Mesenchymal stem cell (in vitro differentiated cells and primary cell): Measurements from ENCODE around the gene GPR42.

Experiments
- DNase-seq: peaks from one replicate; pipeline ENCODE4 v3.0.0-alpha.2; 2013
- H2AFZ ChIP-seq: one replicate; pipeline ENCODE4 v1.6.1; 2013; ENCODE audit warnings: low read depth, mild to moderate bottlenecking, control low read depth, inconsistent platforms, low read length, moderate library complexity
- H2AK5ac ChIP-seq: 2 replicates; pipeline ENCODE4 v1.6.1; 2013; ENCODE audit warnings: low read length, moderate library complexity, mild to moderate bottlenecking, inconsistent platforms; ENCODE audit not compliant: severe bottlenecking
- H2BK120ac ChIP-seq: one replicate; pipeline ENCODE4 v1.6.1; 2013; ENCODE audit warnings: low read depth, mild to moderate bottlenecking, inconsistent platforms, low read length, moderate library complexity
- H2BK12ac ChIP-seq, 2 experiments: one replicate each; pipeline ENCODE4 v1.6.1; 2013; ENCODE audit warnings: inconsistent platforms in 2 of 2, low read length in 2 of 2, mild to moderate bottlenecking in 2 of 2, moderate library complexity in 2 of 2, control low read depth in 1 of 2
- H2BK15ac ChIP-seq: one replicate; pipeline ENCODE4 v1.6.1; 2013; ENCODE audit warnings: mild to moderate bottlenecking, low read depth, inconsistent platforms; ENCODE audit not compliant: poor library complexity, severe bottlenecking
- H2BK5ac ChIP-seq: 2 replicates; pipeline ENCODE4 v1.6.1; 2013; ENCODE audit warnings: low read depth, mild to moderate bottlenecking, low read length, control low read depth, inconsistent platforms; ENCODE audit not compliant: poor library complexity, severe bottlenecking
- H3K14ac ChIP-seq, 2 experiments: one replicate each; pipeline ENCODE4 v1.6.1; 2013; ENCODE audit warnings: inconsistent platforms in 2 of 2, low read length in 2 of 2, control low read depth in 1 of 2, mild to moderate bottlenecking in 1 of 2, moderate library complexity in 1 of 2
- H3K18ac ChIP-seq, 2 experiments: one replicate each; pipeline ENCODE4 v1.6.1; 2013; ENCODE audit warnings: inconsistent platforms in 2 of 2, low read length in 2 of 2, control low read depth in 1 of 2, low read depth in 1 of 2, mild to moderate bottlenecking in 1 of 2
- H3K23ac ChIP-seq, 2 experiments: one replicate each; pipeline ENCODE4 v1.6.1; 2013; ENCODE audit warnings: inconsistent platforms in 2 of 2, low read length in 2 of 2, mild to moderate bottlenecking in 2 of 2, moderate library complexity in 2 of 2, control low read depth in 1 of 2
- H3K27ac ChIP-seq: 2 replicates; pipeline ENCODE4 v1.5.1; 2013; ENCODE audit warnings: mild to moderate bottlenecking, moderate library complexity, low read length, control low read depth, inconsistent platforms; ENCODE audit not compliant: poor library complexity, severe bottlenecking
- H3K27me3 ChIP-seq, 2 experiments: 2 replicates each; pipeline versions ENCODE4 v1.6.1 to v1.7.0; 2013; ENCODE audit warnings: low read length in 2 of 2, mild to moderate bottlenecking in 2 of 2, moderate library complexity in 2 of 2, control low read depth in 1 of 2, inconsistent platforms in 1 of 2; ENCODE audit not compliant: control insufficient read depth in 1 of 2, insufficient read depth in 1 of 2
- H3K36me3 ChIP-seq, 2 experiments: 2 replicates each; pipeline versions ENCODE4 v1.6.1 to v1.7.0; 2013; ENCODE audit warnings: low read length in 2 of 2, control low read depth in 1 of 2, inconsistent platforms in 1 of 2, low read depth in 1 of 2, mild to moderate bottlenecking in 1 of 2; ENCODE audit not compliant: insufficient read depth in 2 of 2, control insufficient read depth in 1 of 2
- H3K4ac ChIP-seq, 2 experiments: one replicate each; pipeline ENCODE4 v1.6.1; 2013; ENCODE audit warnings: inconsistent platforms in 2 of 2, low read length in 2 of 2, mild to moderate bottlenecking in 2 of 2, moderate library complexity in 2 of 2, control low read depth in 1 of 2, low read depth in 1 of 2
- H3K4me1 ChIP-seq: 2 replicates; pipeline ENCODE4 v1.6.1; 2013; ENCODE audit warnings: low read depth, low read length, control low read depth; ENCODE audit not compliant: control insufficient read depth, insufficient read depth
- H3K4me2 ChIP-seq: 2 replicates; pipeline ENCODE4 v1.6.1; 2013; ENCODE audit warnings: low read length, mild to moderate bottlenecking, inconsistent platforms; ENCODE audit not compliant: poor library complexity, severe bottlenecking
- H3K4me3 ChIP-seq, 2 experiments: 2 replicates each; pipeline versions ENCODE4 v1.5.1 to v1.7.0; 2013; ENCODE audit warnings: low read length in 2 of 2, mild to moderate bottlenecking in 2 of 2, control low read depth in 1 of 2, low read depth in 1 of 2; ENCODE audit not compliant: insufficient read depth in 1 of 2
- H3K79me1 ChIP-seq: replicated peaks from 2 replicates; pipeline ENCODE4 v1.6.1; 2013; ENCODE audit warnings: mild to moderate bottlenecking, control low read depth, low read length, inconsistent platforms; ENCODE audit not compliant: poor library complexity, severe bottlenecking
- H3K9ac ChIP-seq: 2 replicates; pipeline ENCODE4 v1.7.0; 2013; ENCODE audit warnings: mild to moderate bottlenecking, low read length, moderate library complexity
- H3K9me3 ChIP-seq: 2 replicates; pipeline ENCODE4 v1.7.0; 2013; ENCODE audit warnings: mild to moderate bottlenecking, low read length; ENCODE audit not compliant: control insufficient read depth
- H4K8ac ChIP-seq: one replicate; pipeline ENCODE4 v1.6.1; 2013; ENCODE audit warnings: inconsistent platforms, mild to moderate bottlenecking, low read length, moderate library complexity
- H4K91ac ChIP-seq: one replicate; pipeline ENCODE4 v1.6.1; 2013; ENCODE audit warnings: mild to moderate bottlenecking, low read length, inconsistent platforms
- WGBS: methylation state at CpG from one replicate; pipeline ENCODE4 v1.1.7; 2013; ENCODE audit warnings: mixed read lengths; 5-methylcytosine and 5-hydroxymethylcytosine counted together

GPR42 gene

DNA sequence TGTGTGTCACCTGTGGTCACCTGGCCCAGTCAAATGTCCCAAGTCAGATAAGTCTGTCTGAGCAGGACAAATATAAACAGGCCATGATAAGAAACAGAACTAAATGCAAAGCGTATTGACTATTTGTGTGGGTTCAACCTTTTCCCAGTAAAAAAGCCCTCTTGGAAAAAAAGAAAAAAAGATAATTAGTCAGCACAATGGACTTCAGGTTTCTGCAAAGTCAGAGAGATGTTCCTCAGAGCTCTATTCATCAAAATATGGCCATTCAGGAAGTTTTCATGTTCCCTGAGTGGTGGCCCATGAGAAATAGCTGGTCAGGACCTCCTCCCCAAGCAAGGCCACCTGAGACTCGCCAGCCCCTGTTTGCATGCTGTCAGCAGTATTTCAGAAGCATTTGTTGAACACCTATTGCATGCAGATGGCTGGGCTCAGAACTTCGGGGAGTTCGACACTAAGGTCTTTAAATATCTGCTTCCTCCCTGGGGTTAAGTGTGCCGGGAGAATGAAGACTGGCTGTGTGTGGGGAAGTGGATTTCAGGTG, 9.9 kb upstream of the GPR42 start:
- no peak overlapping the region for H4K8ac ChIP-seq
- DNase-seq = no peak
- H2BK12ac ChIP-seq = no peak overlapping the region
- no peak overlapping the region for H2AFZ ChIP-seq
- no peak overlapping the region for H3K4ac ChIP-seq
- no peaks in the 10 kb centered on the region for H3K9me3 ChIP-seq
- H3K79me1 ChIP-seq = no peaks in the 10 kb centered on the region
- H2BK120ac ChIP-seq = no peak overlapping the region
- no peaks in the 10 kb centered on the region for H3K4me1 ChIP-seq
- H3K4me2 ChIP-seq = no peak overlapping the region
- no peak overlapping the region for H3K23ac ChIP-seq
- no peak overlapping the region for H3K18ac ChIP-seq
- H2AK5ac ChIP-seq = no peak overlapping the region
- no peak overlapping the region for H4K91ac ChIP-seq
- H3K14ac ChIP-seq = no peak overlapping the region
- no peak overlapping the region for H2BK15ac ChIP-seq
- no peaks in the 10 kb centered on the region for H3K36me3 ChIP-seq
- no peak overlapping the region for H3K4me3 ChIP-seq
- H3K9ac ChIP-seq = no peak overlapping the region
- no peak overlapping the region for H3K27ac ChIP-seq
- WGBS = 58% methylated on average over 4 of the region's 5 CpGs
- no peak overlapping the region for H2BK5ac ChIP-seq
- H3K27me3 ChIP-seq = peaks cover under 1 to 43% of the 10 kb centered on the region in 2 experiments

DNA sequence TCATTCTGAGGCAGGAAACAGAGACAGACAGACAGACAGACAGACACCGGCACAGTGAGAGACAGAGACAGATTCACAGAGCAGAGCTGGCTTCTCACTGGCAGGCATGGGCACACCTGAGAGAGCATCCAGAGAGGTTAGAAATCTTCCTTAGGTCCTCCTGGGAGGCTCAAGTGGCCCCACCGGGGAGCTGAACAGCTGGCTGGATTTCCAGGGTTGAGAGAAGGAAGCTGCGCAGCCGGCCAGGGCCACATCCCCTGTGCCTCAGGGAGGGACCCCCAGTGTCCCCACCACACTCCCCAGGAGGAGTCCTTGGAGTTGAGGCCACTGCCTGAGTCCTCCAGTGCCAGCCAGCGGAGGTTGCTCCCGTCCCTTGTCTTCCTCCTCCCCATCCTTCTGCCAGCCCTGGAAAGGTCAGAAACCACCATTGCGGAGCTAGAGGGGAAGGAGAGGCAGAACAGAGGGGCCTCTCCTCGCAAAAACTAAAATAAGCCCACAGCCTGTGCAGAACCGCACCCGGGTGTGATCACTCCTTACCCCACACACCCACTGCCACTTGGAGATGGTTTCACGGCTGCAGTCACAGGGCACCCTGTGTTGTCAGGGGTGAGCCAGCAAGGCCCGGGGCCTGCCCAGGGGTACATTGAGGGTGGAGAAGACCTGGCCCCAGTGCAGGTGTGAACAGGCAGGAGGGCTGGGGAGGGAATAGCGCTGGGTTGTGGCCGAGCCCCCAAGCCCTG, 8.4 kb upstream of the GPR42 start:
- no peaks in the 10 kb centered on the region for H3K4me1 ChIP-seq

DNA sequence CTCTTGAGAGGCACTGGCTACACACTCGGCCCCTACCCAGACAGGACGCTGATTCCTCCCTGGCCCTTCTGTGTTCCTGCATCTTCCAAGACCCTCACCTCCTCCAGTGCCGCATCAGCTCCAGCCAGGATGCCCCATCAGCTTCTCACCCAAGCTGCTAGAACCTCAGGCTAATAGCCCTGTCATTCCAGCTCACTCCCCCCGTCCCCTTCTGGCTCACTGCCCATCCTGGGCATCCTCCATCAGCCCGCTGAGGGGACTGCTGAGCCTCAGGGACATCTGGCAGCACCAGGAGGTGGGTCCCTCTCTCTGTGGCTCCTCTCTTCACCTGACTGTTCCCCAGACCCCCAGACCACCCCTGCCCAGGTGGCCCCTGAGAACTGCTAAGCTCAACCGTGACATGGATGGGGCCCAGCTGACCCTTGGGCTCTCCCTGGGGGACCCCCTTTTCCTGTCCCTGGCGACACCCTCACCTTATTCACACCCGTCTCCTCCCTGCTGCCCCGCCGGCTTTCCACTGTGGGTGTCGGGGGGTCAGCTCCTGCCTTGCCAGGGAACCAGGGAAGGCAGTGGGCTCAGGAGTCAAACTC, 7.8 kb upstream of the GPR42 start:
- no peak overlapping the region for H3K9ac ChIP-seq
- no peaks in the 10 kb centered on the region for H3K9me3 ChIP-seq
- no peak overlapping the region for H3K14ac ChIP-seq
- no peak overlapping the region for H3K4me3 ChIP-seq
- H2AK5ac ChIP-seq = no peak overlapping the region
- no peak overlapping the region for H2BK12ac ChIP-seq
- H3K79me1 ChIP-seq = no peaks in the 10 kb centered on the region
- DNase-seq = no peak
- H3K4ac ChIP-seq = no peak overlapping the region
- H3K4me1 ChIP-seq = no peaks in the 10 kb centered on the region
- no peak overlapping the region for H2BK5ac ChIP-seq
- H3K18ac ChIP-seq = no peak overlapping the region
- no peak overlapping the region for H3K27ac ChIP-seq
- no peak overlapping the region for H3K23ac ChIP-seq
- H2AFZ ChIP-seq = no peak overlapping the region
- peaks cover 0 to 46% of the 10 kb centered on the region in 2 experiments for H3K27me3 ChIP-seq
- no peaks in the 10 kb centered on the region for H3K36me3 ChIP-seq
- H2BK120ac ChIP-seq = no peak overlapping the region
- 95% methylated on average over 5 of the region's 11 CpGs for whole genome bisulfite sequencing
- H4K8ac ChIP-seq = no peak overlapping the region
- H3K4me2 ChIP-seq = no peak overlapping the region
- H4K91ac ChIP-seq = no peak overlapping the region
- no peak overlapping the region for H2BK15ac ChIP-seq

More for the DNA sequence above, 8.4 kb upstream of the GPR42 start:
- H3K27me3 ChIP-seq = peaks cover 0 to 46% of the 10 kb centered on the region in 2 experiments
- H4K91ac ChIP-seq = no peak overlapping the region
- WGBS = 98% methylated on average over 5 of the region's 14 CpGs
- H2AK5ac ChIP-seq = no peak overlapping the region
- no peak overlapping the region for H4K8ac ChIP-seq
- no peak overlapping the region for H2BK120ac ChIP-seq
- H2BK12ac ChIP-seq = no peak overlapping the region
- no peak for DNase-seq
- H2BK5ac ChIP-seq = no peak overlapping the region
- H2BK15ac ChIP-seq = no peak overlapping the region
- no peak overlapping the region for H3K4ac ChIP-seq
- no peaks in the 10 kb centered on the region for H3K36me3 ChIP-seq
- H3K27ac ChIP-seq = no peak overlapping the region
- H3K23ac ChIP-seq = no peak overlapping the region
- H3K18ac ChIP-seq = no peak overlapping the region
- H3K4me3 ChIP-seq = no peak overlapping the region
- H3K14ac ChIP-seq = no peak overlapping the region
- H3K79me1 ChIP-seq = no peaks in the 10 kb centered on the region
- no peaks in the 10 kb centered on the region for H3K9me3 ChIP-seq
- H2AFZ ChIP-seq = no peak overlapping the region
- H3K4me2 ChIP-seq = no peak overlapping the region
- no peak overlapping the region for H3K9ac ChIP-seq

DNA sequence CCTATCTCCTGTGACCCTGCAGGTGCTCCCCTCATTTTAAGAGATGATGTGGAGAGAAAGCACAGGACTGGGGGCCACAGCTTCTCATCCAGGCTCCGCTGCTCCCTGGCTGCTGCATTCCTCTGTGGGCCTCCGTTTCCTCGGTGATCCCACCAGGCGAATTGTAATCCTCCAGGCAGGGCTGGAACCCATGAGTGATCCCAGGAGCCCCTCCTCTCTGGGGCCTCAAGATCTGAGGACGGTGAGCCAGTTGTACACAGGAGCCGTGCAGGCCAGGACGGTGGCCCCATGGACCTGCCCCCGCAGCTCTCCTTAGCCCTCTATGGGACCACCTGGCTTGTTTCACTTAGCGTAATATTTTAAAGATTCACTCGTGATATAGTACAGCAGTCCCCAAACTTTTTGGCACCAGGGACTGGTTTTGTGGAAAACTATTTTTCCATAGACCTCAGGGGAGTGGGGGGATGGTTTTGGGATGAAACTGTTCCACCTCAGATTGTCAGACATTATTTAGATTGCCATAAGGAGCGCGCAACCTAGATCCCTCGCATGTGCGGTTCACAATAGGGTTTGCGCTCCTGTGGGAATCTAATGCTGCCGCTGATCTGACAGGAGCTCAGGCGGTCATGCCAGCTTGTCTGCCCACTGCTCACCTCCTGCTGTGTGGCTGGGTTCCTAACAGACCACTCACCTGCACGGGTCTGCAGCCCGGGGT, 7.0 kb upstream of the GPR42 start:
- no peak overlapping the region for H3K23ac ChIP-seq
- no peak overlapping the region for H4K91ac ChIP-seq
- no peaks in the 10 kb centered on the region for H3K9me3 ChIP-seq
- H3K9ac ChIP-seq = no peak overlapping the region
- H4K8ac ChIP-seq = no peak overlapping the region
- no peak overlapping the region for H2AK5ac ChIP-seq
- no peak overlapping the region for H3K27ac ChIP-seq
- H2BK5ac ChIP-seq = no peak overlapping the region
- no peaks in the 10 kb centered on the region for H3K36me3 ChIP-seq
- H3K18ac ChIP-seq = no peak overlapping the region
- no peaks in the 10 kb centered on the region for H3K79me1 ChIP-seq
- no peak for DNase-seq
- H2BK120ac ChIP-seq = no peak overlapping the region
- no peak overlapping the region for H3K4me3 ChIP-seq
- H3K4me1 ChIP-seq = no peaks in the 10 kb centered on the region
- no peak overlapping the region for H3K14ac ChIP-seq
- no peak overlapping the region for H2BK12ac ChIP-seq
- H3K27me3 ChIP-seq = peaks cover 0 to 46% of the 10 kb centered on the region in 2 experiments
- 87% methylated on average over 17 of the region's 19 CpGs for WGBS
- no peak overlapping the region for H3K4me2 ChIP-seq
- H2AFZ ChIP-seq = no peak overlapping the region
- no peak overlapping the region for H2BK15ac ChIP-seq
- no peak overlapping the region for H3K4ac ChIP-seq
